Measurements from ENCODE around the gene CDH11. TPM values are rescaled to one million over a fixed set of nuclear protein-coding genes. Genes with fewer than 3 reads are reported as not detected.
A peak's percentile ranks its signal among the peaks of the same experiment; 100 is the strongest.

The CDH11 gene
- total RNA-seq, 1 donor from 2014 or later, result 145 TPM

DNA sequence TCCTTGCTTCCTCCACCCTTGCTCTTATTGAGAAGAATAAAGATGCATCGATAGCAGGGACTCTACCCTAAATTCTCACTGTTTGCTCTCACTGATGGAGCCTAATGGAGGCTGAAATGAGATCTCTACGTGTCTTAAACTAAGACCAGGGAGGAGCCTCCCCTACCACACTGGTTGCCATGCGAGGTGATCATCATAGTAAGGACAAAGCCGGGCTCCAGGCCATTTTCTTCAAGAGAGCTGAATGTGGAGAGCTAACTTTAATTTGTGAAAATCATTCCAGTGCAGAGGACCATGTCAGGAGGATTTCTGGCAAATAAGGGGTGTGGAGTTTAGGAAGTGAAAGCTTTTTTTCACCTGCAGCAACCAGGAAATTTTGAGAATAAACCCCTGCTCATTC is 5.6 kb downstream of the CDH11 start:
- H3K4me3 ChIP-seq, result no peak overlapping the region
- DNase-seq (ENCODE audit: low spot score in 2 of 2), result no peak
- H3K4me1 ChIP-seq, result peaks cover 3 to 35% of the 10 kb centered on the region in 2 donors
- H3K27me3 ChIP-seq, result no peaks in the 10 kb centered on the region
- no peaks in the 10 kb centered on the region for H3K36me3 ChIP-seq
- intact Hi-C loops (cut with DNase I), result loop anchor here (10.0 kb wide), 1 partner anchor 1031 kb away; no protein-coding TSS in a partner anchor
- H3K9me3 ChIP-seq, result no peaks in the 10 kb centered on the region
- TF ChIP-seq, protein P1, sequence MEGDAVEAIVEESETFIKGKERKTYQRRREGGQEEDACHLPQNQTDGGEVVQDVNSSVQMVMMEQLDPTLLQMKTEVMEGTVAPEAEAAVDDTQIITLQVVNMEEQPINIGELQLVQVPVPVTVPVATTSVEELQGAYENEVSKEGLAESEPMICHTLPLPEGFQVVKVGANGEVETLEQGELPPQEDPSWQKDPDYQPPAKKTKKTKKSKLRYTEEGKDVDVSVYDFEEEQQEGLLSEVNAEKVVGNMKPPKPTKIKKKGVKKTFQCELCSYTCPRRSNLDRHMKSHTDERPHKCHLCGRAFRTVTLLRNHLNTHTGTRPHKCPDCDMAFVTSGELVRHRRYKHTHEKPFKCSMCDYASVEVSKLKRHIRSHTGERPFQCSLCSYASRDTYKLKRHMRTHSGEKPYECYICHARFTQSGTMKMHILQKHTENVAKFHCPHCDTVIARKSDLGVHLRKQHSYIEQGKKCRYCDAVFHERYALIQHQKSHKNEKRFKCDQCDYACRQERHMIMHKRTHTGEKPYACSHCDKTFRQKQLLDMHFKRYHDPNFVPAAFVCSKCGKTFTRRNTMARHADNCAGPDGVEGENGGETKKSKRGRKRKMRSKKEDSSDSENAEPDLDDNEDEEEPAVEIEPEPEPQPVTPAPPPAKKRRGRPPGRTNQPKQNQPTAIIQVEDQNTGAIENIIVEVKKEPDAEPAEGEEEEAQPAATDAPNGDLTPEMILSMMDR (IDR thresholded peaks at IDR 0.05), result no peak
- H3K27ac ChIP-seq, result no peak overlapping the region

DNA sequence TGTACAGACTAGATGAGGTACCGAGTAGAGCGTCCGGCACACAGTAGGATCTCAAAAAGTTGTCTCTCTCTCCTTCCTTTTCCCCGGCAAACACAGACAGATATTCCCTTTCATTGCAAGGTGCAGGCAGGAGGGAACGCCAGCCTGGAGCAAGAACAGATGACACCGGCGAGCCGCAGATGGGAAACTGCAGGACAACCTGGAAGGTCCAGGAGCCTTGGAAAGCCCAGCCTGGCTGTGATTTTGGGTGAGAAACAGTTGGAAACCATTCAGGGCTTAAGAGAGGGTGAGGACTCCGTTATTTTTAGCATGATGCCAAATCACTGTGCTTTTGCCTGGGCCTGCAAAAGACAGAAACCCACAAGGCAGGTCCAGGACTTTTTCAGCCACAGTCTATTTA is 7.3 kb downstream of the CDH11 start:
- intact Hi-C loops (cut with DNase I), result loop anchor here (10.0 kb wide), 1 partner anchor 1030 kb away; no protein-coding TSS in a partner anchor
- H3K36me3 ChIP-seq, result no peaks in the 10 kb centered on the region
- H3K27me3 ChIP-seq, result no peaks in the 10 kb centered on the region
- H3K27ac ChIP-seq, result no peak overlapping the region
- no peak for DNase-seq (ENCODE audit: low spot score in 2 of 2)
- peaks cover 3 to 35% of the 10 kb centered on the region in 2 donors for H3K4me1 ChIP-seq
- H3K9me3 ChIP-seq, result no peaks in the 10 kb centered on the region
- H3K4me3 ChIP-seq, result peak overlapping the region in 1 of 2 donors; percentile 28
- TF ChIP-seq, protein P1 (IDR thresholded peaks at IDR 0.05), result no peak

DNA sequence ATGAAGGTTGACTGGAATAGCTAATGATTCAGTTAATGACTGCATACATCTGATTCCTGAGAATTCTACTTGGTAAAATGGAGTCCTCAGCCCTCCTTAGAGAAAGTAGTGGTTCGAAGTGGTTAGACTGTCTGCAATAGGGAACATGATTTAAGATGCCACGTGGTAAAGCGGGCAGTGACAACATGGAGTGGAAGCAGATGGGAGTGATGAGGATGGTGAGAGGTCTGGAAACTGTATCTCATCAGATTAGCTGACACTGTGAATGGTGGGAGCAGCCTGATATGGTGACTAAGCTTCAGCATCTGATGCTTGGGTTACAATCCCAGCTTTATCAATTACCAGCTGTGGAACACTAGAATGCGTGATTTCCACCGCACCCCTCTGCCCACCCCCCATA is 8.4 kb downstream of the CDH11 start:
- Histone ChIP-seq H3K36me3 (no peaks in the 10 kb centered on the region), H3K27ac (no peak overlapping the region), H3K9me3 (no peaks in the 10 kb centered on the region), H3K27me3 (no peaks in the 10 kb centered on the region), H3K4me3 (no peak overlapping the region), H3K4me1 (peaks cover 3 to 30% of the 10 kb centered on the region in 2 donors)
- TF ChIP-seq, protein P1 (IDR thresholded peaks at IDR 0.05), result no peak
- intact Hi-C loops (cut with DNase I), result loop anchor here (10.0 kb wide), 1 partner anchor 1029 kb away; no protein-coding TSS in a partner anchor
- DNase-seq (ENCODE audit: low spot score in 2 of 2), result no peak

DNA sequence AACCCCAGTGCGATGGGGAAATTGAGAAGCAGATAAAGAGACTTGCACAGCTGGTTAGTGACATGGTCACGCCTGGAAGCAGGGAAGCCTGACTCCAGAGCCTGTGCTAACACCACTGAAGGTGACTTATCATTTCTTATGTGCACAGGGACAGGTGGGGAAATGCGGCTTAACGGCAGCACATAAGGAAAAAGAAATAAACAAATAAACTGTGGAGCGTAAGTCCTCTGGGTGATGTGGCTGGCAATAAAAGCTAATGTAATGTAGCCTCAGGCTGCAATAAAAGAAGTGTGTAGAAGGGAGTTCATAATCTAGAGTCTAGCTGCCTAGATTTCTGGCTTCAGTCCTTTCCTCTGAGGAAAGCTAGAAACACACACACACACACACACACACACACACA is 10.6 kb downstream of the CDH11 start:
- Histone ChIP-seq H3K27ac (no peak overlapping the region), H3K4me3 (no peak overlapping the region), H3K27me3 (no peaks in the 10 kb centered on the region), H3K9me3 (no peaks in the 10 kb centered on the region), H3K4me1 (peaks cover 3 to 18% of the 10 kb centered on the region in 2 donors), H3K36me3 (no peaks in the 10 kb centered on the region)
- intact Hi-C loops (cut with DNase I), result loop anchor here (10.0 kb wide), 1 partner anchor 1027 kb away; no protein-coding TSS in a partner anchor
- TF ChIP-seq, protein P1 (IDR thresholded peaks at IDR 0.05), result no peak
- no peak for DNase-seq (ENCODE audit: low spot score in 2 of 2)

DNA sequence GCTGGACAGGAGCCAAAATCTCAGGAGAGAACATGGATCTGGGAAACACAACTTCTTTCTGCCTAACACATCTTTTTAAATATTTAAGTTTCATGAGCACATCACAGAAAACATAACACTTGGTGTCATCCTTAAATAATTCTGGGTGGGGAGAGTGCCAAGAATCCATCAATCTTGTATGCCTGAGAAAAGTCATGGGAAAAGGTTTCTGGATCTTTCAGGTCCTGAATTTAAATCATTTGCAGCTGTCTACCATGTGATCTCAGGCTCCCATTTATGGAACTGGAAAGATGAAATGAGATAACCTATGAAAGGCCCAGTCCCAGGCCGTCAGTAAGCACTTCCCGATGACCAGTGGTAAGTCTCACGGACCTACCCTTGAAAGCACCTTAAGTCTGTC is 15.1 kb downstream of the CDH11 start:
- Histone ChIP-seq H3K27me3 (no peaks in the 10 kb centered on the region), H3K36me3 (no peaks in the 10 kb centered on the region), H3K4me3 (no peak overlapping the region), H3K4me1 (peaks cover 0 to 3% of the 10 kb centered on the region in 2 donors), H3K27ac (no peak overlapping the region), H3K9me3 (no peaks in the 10 kb centered on the region)
- intact Hi-C loops (cut with DNase I), result no loop called here
- no peak for DNase-seq (ENCODE audit: low spot score in 2 of 2)
- TF ChIP-seq, protein P1 (IDR thresholded peaks at IDR 0.05), result no peak

DNA sequence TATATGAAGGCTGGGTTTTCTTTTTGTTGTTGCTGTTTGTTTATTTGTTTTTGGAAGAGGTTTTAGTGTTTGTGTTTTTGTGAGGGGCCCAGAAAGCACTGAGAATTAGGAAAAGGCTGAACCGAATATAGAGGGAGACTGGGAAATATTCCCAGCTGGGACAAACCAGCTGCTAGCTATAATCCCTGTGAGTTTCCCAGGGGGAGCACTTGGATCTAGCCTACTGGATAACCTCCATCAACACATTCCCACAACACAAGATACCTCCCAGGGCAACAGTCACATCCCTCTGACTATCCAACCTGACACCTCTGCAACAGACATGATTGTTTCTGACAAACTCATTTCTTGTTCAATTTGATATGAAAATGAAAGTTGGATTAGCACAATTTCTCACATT is 16.7 kb downstream of the CDH11 start:
- Histone ChIP-seq H3K27me3 (no peaks in the 10 kb centered on the region), H3K27ac (no peak overlapping the region), H3K4me3 (no peak overlapping the region), H3K4me1 (peaks cover 0 to 3% of the 10 kb centered on the region in 2 donors), H3K36me3 (no peaks in the 10 kb centered on the region), H3K9me3 (no peaks in the 10 kb centered on the region)
- DNase-seq (ENCODE audit: low spot score in 2 of 2), result no peak
- intact Hi-C loops (cut with DNase I), result no loop called here
- TF ChIP-seq, protein P1 (IDR thresholded peaks at IDR 0.05), result no peak
